Measurements from ENCODE around the gene ATG16L1. TPM values are rescaled to one million over a fixed set of nuclear protein-coding genes. Genes with fewer than 3 reads are reported as not detected.

ATG16L1 gene
- total and polyA plus RNA-seq, 7 donors = 16.2 to 37.3 (median 19.6) TPM

- Histone ChIP-seq H3K4me3 (no peak overlapping the region), H3K27ac (peak overlapping the region in 1 of 4 donors; percentile 27), H3K27me3 (no peaks in the 10 kb centered on the region), H3K4me1 (no peaks in the 10 kb centered on the region), H3K9me3 (no peaks in the 10 kb centered on the region), H3K36me3 (no peaks in the 10 kb centered on the region)
- TF ChIP-seq, protein P1, sequence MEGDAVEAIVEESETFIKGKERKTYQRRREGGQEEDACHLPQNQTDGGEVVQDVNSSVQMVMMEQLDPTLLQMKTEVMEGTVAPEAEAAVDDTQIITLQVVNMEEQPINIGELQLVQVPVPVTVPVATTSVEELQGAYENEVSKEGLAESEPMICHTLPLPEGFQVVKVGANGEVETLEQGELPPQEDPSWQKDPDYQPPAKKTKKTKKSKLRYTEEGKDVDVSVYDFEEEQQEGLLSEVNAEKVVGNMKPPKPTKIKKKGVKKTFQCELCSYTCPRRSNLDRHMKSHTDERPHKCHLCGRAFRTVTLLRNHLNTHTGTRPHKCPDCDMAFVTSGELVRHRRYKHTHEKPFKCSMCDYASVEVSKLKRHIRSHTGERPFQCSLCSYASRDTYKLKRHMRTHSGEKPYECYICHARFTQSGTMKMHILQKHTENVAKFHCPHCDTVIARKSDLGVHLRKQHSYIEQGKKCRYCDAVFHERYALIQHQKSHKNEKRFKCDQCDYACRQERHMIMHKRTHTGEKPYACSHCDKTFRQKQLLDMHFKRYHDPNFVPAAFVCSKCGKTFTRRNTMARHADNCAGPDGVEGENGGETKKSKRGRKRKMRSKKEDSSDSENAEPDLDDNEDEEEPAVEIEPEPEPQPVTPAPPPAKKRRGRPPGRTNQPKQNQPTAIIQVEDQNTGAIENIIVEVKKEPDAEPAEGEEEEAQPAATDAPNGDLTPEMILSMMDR (IDR thresholded peaks at IDR 0.05) = no peak
- no peak for TF ChIP-seq EP300 (IDR thresholded peaks at IDR 0.05)
- 38 to 68% methylated on average over 3 of the region's 3 CpGs for WGBS, 2 donors
- intact Hi-C loops (cut with DNase I) = no loop called here
- no peak for DNase-seq
Observed at GRCh38 chr2:233241803-233242202, 9.7 kb upstream of the ATG16L1 start.

DNA sequence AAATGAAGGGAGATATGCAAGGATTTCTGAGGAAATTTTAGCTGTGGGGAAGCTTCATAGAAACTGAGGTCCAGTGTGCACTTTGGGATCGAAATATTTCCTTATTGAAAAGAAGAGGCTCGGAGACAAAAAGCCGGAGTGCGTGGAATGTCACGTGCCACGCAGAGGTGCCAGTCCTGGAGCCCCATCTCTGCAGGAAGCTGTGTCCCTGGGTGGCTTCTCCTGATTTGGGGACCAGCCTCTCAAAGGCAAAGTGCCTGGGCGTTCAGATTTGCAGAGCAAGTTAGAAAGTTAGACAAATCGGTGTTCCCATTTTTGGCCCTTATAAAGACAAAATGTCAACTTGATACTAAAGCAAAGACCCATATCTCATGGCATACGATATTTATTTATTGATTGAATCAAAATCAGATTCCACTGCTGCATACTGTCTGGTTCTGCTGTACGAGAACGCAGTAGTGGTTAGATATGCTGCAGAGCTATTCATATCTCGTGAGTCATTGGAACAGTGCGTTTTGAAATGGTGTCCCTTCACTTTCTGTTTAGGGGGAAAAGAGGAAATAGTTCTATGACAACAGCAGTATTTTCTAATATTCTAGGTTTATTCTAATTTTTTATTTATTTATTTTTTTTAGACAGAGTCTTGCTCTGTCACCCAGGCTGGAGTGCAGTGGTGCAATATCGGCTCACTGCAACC is 9.1 kb upstream of the ATG16L1 start:
- no peaks in the 10 kb centered on the region for H3K4me1 ChIP-seq
- DNase-seq = no peak
- 74 to 92% methylated on average over 14 of the region's 14 CpGs for WGBS, 2 donors
- TF ChIP-seq POLR2AphosphoS5 (IDR thresholded peaks at IDR 0.05) (no peak), EP300 (IDR thresholded peaks at IDR 0.05) (no peak), POLR2A (IDR thresholded peaks at IDR 0.05) (no peak)
- TF ChIP-seq, protein P1 (IDR thresholded peaks at IDR 0.05) = no peak
- H3K9me3 ChIP-seq = no peaks in the 10 kb centered on the region
- no peaks in the 10 kb centered on the region for H3K27me3 ChIP-seq
- H3K4me3 ChIP-seq = no peak overlapping the region
- intact Hi-C loops (cut with DNase I) = no loop called here
- peak overlapping the region in 1 of 4 donors; percentile 27 for H3K27ac ChIP-seq
- no peaks in the 10 kb centered on the region for H3K36me3 ChIP-seq

DNA sequence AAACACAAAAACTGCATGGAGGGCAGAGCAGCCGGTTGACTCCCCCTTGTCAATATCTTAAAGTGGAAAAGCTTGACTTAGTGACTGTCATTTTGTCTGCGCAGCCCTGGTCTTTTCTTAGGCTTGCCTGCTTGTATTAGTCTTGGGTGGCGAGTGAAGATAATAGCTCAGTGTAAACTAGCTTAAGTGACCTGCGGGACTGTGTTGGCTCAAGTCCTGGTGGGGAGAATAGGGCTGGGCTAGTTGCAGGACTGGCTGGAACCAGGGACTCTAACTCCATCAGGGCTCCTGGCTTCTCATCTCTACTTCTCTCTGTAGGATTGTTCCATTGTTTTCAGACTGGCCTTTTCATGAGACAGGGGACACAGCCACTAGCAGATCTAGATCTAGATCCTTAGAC is 8.1 kb upstream of the ATG16L1 start:
- Histone ChIP-seq H3K4me3 (no peak overlapping the region), H3K36me3 (no peaks in the 10 kb centered on the region), H3K27me3 (no peaks in the 10 kb centered on the region), H3K9me3 (no peaks in the 10 kb centered on the region), H3K4me1 (no peaks in the 10 kb centered on the region), H3K27ac (no peak overlapping the region)
- WGBS, 2 donors = 79 to 84% methylated on average over 4 of the region's 4 CpGs
- intact Hi-C loops (cut with DNase I) = no loop called here
- DNase-seq = no peak
- no peak for TF ChIP-seq EP300 (IDR thresholded peaks at IDR 0.05)
- TF ChIP-seq, protein P1 (IDR thresholded peaks at IDR 0.05) = no peak
- no peak for TF ChIP-seq POLR2A (IDR thresholded peaks at IDR 0.05)
- no peak for TF ChIP-seq POLR2AphosphoS5 (IDR thresholded peaks at IDR 0.05)

GRCh38 chr2:233244818-233245217 is 6.7 kb upstream of the ATG16L1 start:
- WGBS, 2 donors = 64 to 81% methylated on average over 5 of the region's 5 CpGs
- no peaks in the 10 kb centered on the region for H3K4me1 ChIP-seq
- no peaks in the 10 kb centered on the region for H3K9me3 ChIP-seq
- no peak overlapping the region for H3K27ac ChIP-seq
- no peaks in the 10 kb centered on the region for H3K36me3 ChIP-seq
- intact Hi-C loops (cut with DNase I) = no loop called here
- DNase-seq = no peak
- H3K27me3 ChIP-seq = no peaks in the 10 kb centered on the region
- no peak overlapping the region for H3K4me3 ChIP-seq
- TF ChIP-seq, protein P1 (IDR thresholded peaks at IDR 0.05) = no peak
- TF ChIP-seq EP300 (IDR thresholded peaks at IDR 0.05) (no peak), POLR2AphosphoS5 (IDR thresholded peaks at IDR 0.05) (no peak), POLR2A (IDR thresholded peaks at IDR 0.05) (no peak)

- Histone ChIP-seq H3K9me3 (no peaks in the 10 kb centered on the region), H3K36me3 (no peaks in the 10 kb centered on the region), H3K27me3 (no peaks in the 10 kb centered on the region), H3K4me3 (no peak overlapping the region), H3K27ac (no peak overlapping the region), H3K4me1 (no peaks in the 10 kb centered on the region)
- intact Hi-C loops (cut with DNase I) = no loop called here
- TF ChIP-seq POLR2A (IDR thresholded peaks at IDR 0.05) (no peak), EP300 (IDR thresholded peaks at IDR 0.05) (no peak), POLR2AphosphoS5 (IDR thresholded peaks at IDR 0.05) (no peak)
- TF ChIP-seq, protein P1 (IDR thresholded peaks at IDR 0.05) = no peak
- WGBS, 2 donors = 89 to 91% methylated on average over 6 of the region's 6 CpGs
- no peak for DNase-seq
Observed at GRCh38 chr2:233245406-233245805, 6.1 kb upstream of the ATG16L1 start.
